Muscle of back (tissue), 11 donors: ENCODE measurements around the gene BLMH. TPM values are rescaled to one million over a fixed set of nuclear protein-coding genes. Genes with fewer than 3 reads are reported as not detected.

ENCODE experiments used
- DNase-seq, 3 donors: peaks; one replicate each; pipeline versions ENCODE4 v3.0.0 to v3.0.0-alpha.2; 2013
- polyA plus RNA-seq, 10 donors: library from polyadenylated mRNA; unstranded; fragments of 120-200 nt; gene quantifications; one replicate each; pipeline ENCODE4 v1.2.1, GENCODE V29; 2013; ENCODE audit not compliant: insufficient read length in 10 of 10

Gene BLMH
- polyA plus RNA-seq, 10 donors: 35.1 to 52.1 (median 40.5) TPM

DNA sequence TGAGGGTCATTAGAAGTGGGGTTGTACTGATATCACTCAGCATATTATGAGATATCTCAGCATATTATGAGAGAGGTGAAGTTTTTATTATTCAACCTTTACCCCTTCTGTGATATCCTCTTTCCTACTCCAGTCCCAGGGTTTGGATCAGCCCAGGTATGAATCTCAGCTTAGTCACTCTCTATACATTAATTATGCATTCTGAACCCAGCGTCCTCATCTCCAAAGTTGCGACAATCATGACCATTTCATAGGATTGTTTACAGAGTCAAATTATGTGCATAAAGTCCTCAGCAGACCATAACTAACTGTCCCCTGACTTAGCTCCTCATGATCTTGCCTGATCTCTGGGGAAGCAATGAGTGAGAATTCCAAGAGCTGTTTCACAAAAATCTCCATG is 20.5 kb upstream of the BLMH start:
- no peak for DNase-seq

DNA sequence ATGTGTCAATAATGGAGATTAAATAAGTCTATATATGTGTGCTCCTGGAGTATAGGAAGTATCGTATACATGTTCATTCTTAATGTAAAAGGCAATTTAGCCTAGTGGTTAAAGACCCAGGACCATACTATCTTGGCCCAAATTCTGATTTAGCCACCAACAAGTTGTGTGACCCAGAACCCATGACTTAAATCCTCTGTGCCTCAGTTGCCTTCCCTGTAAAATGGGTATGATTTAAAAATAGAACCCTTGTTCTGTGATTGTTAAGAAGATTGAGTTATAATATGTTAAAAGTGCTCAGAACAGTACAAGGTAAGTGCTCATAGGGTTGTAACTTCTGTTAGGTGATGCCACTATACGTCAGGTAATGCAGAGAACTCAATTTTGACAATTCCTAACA is 18.8 kb upstream of the BLMH start:
- DNase-seq: no peak

DNA sequence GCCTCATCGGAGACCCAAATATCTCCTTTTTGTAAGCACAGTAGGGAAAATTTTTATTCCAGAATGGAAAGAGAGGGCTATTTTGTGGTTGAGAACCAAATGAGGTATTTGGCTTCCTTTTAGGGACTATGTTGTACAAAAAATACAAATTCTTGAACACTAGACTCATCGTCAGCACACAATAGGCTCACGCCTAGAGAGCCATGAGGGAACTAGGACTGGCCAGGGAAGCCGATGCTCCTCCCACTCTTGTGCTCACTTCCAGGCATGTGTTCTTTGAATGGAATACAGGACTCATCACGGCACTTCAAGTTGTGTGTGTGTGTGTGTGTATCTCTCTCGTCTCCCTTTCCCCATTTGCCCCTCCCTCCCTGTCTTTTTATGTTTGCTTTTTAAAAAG is 17.8 kb upstream of the BLMH start:
- peak in 1 of 3 donors; percentile 7 for DNase-seq

DNA sequence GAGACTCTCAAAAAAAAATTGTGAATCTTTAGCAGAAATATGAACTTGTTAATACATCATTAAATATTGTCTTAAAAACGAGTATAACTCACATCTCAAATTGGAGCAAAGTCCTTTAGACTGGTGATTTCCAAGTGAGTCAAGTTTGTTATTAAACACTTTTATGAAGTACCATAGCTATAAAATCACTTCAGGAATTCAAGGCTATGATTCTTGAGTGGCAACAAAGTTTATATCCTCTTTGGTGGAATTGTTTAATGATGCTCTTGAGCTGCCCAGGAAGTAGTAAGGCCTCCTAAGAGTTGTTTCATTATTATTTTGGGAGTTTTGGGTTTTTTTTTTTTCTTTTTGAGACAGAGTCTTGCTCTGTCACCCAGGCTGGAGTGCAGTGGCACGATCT is 16.7 kb upstream of the BLMH start:
- no peak for DNase-seq

DNA sequence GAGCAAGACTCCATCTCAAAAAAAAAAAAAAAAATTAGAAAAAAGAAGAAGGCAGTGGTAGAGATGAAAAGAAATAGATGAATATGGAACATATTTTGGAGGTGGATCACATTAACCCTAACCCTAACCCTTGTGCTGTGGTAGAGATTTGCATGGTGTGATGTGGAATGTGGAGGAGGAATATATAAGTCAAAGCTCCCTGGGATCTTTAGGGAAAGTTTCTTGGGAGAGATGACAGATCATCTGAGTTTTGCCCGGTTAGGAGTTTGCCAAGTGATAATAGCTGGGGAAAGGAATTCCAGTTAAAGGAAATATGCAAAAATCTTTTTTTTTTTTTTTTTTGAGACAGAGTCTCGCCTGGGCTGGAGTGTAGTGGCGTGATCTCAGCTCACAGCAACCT is 13.0 kb upstream of the BLMH start:
- no peak for DNase-seq

DNA sequence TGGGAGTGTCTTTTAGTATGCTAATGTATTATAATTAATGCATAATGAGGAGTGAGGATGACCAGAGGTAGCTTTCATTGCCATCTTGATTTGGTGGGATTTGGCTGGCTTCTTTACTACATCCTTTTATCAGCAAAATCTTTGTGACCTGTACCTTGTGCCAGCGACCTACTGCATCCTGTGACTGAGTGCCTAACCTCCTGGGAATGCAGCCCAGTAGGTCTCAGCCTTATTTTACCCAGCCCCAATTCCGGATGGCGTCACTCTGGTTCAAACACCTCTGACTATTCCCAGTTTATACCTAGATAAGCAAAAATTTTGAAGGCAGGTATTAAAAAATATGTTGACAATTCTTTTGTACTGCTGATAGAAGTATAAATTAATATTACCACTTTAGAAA is 10.5 kb upstream of the BLMH start:
- DNase-seq: no peak

DNA sequence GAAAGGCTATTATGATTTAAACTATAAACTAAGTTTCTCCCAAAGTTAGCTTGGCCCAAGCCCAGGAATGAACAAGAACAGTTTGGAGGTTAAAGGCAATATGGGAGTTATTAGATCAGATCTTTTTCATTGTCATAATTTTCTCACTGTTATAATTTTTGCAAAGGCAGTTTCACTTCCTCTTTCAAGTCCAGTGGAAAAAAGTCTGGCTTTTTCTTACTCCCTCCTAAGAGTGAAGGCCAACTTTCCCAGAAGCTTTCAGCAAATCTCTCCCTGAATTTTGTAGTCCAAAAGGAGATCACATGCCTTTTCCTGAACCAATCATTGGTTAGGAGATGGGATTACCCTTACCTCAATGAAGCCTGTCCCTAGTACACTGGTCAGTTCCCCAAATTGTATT is 9.1 kb upstream of the BLMH start:
- DNase-seq: no peak

DNA sequence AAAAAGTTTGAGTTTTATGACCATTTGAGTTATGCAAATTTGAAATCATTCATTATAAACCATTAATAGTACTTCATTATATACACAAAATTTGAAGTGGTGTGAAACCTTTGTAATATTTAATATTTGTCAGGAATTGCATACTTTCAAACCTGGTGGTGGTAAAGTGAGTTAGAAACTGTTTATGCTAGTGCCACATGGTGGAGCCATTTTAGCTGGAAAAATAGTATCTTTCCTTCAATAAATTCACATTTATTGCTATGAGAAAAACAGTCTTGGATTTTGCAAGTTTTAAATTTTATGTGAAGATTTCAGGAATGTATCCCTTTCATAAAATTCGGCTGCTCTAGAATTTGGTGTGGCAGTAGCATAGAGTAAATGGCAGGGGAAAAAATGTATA is 7.3 kb upstream of the BLMH start:
- no peak for DNase-seq

DNA sequence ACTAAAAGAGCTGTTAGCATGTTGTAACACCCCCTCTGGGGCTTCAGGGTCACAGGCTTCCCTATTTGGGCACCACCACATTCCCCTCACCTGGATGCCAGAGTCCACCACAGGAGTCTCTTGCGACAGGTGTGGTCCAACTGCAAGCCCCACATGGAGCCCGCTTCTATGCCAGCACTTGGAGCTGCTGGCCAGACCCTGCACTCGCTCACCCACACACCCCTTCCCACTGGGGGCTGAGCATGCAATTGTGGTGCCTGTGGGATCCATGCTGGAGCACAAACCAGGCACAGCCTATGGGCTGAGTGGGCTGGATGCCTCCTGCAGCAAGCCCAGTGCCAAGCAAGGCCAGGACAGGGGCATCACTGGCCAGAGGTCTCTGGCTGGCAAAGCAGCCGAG is 6.0 kb upstream of the BLMH start:
- no peak for DNase-seq

DNA sequence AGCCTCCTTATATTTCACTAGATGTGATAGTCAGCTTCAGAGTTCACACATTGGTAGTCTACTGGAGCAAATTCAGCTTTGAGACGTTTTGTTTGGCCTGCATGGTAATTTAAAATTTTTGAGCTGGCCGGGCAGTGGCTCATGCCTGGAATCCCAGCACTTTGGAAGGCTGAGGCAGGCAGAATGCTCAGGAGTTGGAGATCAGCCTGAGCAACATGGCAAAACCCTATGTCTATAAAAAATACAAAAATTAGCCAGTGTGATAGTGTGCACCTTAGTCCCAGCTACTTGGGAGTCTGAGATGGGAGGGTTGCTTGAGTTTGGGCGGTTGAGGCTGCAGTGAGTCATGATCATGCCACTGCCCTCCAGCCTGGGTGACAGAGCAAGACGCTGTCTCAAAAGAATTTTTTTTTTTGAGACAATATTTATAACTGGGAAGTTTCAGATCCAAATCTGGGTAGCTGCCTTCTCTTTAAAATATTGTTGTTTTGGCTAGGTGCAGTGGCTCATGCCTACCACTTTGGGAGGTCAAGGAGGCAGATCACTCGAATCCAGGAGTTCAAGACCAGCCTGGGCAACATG is 4.8 kb upstream of the BLMH start:
- no peak for DNase-seq

DNA sequence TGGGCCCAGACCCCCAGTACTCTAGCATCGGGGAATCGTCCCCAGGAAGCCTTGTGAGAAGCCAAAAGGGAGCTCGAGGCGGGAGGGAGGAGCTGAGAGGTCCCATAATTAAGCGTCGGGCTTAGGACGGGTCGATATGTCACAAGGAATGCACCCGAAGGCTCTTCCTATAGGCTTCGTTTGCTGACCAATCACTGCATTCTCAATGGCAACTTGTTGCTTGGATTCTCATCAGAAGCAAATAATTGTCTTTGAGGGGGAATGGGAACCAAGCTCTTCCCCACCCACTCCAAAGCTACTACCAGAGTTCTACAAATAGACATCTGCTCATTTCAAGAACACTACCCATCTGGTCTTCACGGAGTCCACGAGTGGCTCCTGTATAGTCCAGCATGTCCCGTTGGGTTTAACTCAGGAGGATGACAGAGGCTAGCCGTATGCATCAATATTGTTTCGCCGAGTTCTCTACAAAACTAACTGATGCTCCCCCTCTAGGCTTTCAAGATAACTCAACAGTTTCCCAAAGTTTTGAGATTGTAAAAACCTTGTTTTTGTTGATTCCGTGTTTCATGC is 628 bp upstream of the BLMH start:
- DNase-seq: peak; percentile 32 to 86 (median 57)

DNA sequence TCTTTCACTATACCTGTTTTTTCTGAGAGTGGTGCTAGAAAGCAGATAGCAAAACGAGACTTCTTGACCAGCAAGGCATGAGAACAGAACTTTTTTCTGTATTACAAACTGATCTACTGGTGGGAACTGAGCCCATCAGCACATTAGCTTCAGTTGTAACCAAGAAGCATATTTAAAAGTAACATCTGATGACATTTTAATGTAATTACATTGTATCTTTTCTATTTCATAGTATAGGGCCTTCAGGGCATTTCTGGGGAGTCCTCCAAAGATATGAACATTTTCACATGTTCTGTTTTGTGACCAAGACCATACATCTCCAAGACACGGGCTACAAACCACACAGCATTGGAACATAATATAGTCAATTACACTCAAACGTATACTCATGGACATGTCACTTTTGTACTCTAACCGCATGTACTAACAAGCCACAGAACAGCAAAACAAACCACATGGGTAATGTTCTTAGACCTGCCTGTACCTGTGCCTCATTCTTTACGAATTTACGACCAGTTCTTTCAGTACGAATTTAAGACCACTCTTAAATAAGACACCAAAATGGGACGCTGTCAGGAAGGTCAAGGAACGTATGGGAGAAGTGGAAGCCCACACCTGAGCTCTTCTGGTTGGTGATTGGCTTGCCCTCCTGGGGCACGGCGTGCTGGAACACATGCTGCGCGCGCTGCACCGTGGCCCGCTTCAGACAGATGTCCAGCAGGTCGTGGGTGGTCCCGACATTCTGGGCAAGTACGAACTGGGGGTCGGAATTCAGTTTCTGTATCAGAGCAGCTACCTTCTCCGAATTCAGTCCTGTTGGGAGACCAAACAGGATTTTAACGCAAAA is 825 bp downstream of the BLMH start:
- DNase-seq: peak; percentile 9 to 61 (median 30)

DNA sequence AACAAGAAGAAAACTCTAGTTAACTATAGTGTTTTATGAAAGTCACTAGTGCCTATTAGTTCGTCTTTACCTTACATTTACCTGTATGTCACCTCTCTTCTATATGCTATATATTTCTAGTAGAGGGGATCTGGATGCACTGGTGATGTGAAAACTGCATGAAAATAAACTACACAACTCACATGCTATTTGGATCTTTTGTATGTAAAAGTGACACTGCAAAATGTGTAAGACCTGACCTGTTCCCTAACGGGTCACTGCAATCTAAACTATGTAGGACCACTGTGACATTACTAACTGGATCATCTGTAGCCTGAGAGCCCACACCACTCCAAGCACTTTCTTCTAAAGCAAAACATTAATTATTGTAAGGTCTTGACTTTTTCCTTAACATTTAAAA is 1.7 kb downstream of the BLMH start:
- DNase-seq: no peak

DNA sequence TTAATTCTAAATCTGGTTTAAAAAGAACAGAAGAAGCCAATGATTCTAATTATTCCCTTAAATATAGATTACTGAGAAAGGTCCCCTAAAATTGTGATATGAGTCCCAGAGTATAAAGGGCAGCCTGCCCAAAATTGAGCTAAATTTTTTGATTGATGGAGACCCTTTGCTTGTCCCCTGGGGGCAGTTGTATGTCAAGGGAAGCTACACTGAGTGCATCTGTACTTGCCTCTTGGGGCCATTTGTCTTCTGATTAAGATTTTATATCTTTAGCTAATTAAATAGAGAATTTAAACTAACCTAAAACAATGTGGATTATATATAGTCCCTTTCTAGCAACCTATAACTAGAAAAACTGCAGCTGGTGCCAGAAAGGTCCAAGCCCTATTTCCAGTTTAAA is 12.6 kb downstream of the BLMH start:
- DNase-seq: no peak

DNA sequence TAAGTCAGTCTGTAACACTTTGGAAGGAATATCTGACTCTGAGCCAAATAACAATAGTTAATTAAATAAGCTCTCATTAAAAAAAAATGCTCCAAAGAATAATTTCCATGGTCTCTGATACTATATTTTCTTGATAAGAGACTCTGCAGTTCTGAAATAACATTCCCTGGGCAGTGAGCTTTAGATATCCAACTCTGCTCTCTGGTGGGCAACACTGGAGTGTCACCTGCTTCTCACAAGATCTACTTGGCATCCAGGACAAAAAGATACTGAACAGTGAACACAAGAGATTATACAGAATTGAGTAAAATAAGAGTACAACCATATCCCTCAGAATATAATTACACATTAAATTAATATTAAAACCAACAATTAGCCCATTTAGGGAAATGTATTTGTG is 13.7 kb downstream of the BLMH start:
- DNase-seq: peak in 2 of 3 donors; percentile 27 to 52

DNA sequence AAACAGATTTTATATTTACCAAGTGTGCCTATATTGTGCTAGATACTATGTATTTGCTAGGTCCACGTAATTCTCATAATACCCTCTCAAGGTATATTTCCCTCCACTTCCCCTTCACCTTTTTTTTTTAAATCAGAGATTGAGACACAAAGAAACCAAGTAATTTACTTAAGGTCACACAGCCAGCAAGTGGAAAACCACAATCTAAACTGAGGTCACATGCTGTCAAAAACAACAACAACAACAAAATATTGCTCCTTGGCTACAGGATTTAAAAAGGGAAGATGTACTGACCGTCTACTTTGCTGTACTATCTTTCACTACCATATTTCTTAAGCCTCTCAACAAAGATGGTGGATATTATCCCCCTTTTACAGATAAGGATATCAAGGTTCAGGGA is 15.8 kb downstream of the BLMH start:
- DNase-seq: no peak

DNA sequence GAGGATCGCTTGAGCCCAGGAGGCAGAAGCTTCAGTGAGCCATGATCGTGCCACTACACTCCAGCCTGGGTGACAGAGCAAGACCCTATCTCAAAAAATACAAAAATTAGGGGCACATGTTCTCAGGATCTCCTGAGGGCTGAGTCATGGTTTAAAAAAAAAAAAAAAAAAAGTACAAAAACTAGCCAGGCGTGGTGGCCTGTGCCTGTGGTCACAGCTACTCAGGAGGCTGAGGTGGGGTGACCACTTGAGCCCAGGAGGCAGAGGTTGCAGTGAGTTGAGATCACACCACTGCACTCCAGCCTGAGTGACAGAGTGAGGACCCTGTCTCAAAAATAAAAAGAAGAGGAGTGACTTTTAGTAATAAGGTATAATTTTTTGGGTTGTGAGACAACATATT is 16.9 kb downstream of the BLMH start:
- no peak for DNase-seq

DNA sequence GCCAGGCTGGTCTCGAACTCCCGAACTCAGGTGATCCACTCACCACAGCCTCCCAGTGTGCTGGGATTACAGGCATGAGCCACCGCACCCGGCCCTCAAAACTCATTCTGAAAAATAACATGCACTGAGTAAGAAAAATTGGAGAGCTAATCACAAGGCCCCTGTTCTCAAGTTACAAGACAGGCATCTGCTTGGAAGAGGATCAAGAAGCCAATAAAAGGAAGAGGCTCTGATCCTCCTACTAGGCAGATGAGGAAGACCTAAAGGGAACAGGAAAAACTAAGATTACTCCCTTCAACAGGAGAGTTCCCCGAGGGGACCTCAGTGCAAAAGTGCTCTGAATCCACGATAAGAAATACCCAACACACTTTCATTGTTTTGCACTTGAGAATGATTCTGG is 18.4 kb downstream of the BLMH start:
- DNase-seq: no peak

DNA sequence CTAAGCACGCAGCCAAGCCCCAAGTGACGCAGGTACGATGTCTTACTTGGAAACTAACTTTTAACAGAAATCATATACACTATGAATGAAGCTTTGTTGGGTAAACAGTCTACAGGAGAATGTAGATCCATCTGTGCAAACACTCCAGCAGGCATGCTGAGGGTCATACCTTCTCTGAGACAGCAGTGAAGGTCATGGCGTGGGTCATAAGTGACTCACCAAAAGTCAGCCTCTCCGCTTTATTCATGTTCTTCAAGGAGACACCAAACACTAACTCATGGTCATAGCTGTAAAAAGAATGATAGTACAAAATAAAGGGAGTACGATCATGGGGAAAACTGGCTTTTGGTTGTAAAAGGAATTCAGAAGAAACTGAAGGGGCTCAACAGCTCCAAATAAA is 20.6 kb downstream of the BLMH start:
- DNase-seq: no peak

DNA sequence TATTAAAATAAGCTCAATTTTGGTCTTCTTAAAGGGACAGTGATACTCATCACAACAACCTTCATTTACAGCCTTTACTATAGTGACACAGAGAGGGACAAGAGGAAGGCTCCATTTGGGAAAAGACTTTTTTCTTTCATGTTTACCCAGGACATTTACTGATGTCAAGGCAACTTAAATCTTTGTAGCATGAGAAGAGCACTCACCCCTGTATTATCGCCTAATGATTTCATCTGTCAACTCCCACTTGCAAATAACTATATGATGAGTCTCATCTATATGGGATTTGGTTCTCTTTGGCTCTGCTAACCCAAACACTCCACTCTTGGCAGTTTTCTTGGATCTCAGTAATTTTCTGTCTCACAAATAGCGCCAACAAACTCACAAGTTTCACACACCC is 24.1 kb downstream of the BLMH start:
- DNase-seq: no peak

DNA sequence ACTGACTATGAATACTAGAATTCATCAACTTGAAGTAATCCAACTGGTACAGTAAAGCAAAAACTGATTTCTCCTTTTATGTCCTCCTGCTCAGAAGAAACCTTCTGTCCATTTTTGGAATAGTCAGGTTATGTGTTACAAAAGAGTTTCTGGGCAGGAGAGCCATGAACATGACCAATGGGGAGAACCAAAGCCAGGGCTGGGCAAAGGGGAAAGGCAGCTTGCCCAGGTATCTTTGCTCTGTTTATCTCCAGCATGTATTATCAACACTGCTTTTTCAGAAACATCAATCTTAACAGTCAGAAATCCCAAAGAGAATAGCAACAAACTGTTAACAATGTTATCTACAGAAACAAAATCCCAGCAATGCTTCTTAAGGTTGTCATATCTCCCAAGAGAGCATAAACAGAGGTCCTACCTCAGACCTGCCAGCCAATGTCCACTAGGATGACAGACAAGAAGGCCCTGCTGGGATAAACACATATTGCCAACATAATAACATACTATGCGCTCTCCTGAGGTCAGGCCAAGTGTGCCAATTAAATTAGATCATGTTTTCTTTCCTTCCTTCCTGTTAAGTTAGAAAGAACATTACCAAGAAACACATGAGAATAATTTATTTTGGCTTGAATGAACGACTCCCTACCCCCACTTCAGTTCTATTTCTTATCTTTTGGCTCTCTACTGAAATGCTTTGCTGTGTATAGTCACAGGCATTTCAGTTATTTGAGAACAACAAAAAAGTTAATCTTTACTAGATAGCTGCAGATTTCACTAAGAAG is 28.0 kb downstream of the BLMH start:
- peak in 1 of 3 donors; percentile 36 for DNase-seq

DNA sequence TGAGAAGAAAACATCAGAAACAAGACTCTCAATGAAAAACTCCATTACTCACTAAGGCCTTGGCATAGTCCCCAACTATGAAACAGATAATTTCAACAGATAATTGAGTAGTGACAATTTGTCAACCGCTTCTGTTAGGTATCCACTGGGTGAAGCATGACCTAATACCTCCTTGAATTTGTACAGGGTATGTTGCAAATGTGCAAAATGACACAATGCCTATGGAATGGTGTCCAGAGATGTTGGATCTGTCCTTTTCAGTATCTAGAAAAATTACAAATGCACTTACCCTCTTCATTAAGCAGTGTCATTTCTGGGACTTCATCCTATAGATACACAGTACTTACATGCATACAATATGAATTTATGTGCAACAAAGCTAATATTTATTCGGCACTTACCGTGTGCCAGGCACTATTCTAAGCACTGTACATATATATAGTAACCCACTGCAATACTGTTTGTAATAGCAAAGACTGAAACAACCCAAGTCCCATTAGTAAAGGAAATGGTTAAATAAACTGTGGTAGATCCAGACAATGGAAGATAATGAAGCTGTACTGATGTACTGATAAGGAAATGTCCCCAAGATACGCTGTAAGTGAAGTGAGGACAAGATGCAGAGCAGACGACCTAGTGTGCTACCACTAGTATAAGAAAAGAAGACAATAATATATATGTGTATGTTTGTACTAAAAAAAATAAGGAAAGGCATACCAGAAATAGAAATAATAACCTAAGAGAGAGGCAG is 34.8 kb downstream of the BLMH start:
- DNase-seq: peak in 1 of 3 donors; percentile 13
